SU-DHL-6 (cell line): Measurements from ENCODE around the gene SLC25A42.
"Not testable (repeated sequence)": the region's sequence is repeated elsewhere in the genome, so short reads cannot be mapped to it uniquely, and the experiment has no call there.

Source experiments
- H2AFZ ChIP-seq: fragments of 200-600 bp; sonication (generic); 2 replicates; pipeline ENCODE4 v1.6.1; 2014; ENCODE audit warnings: low read depth, mild to moderate bottlenecking, moderate library complexity, mixed read lengths, antibody characterized with exemption, low read length; ENCODE audit not compliant: severe bottlenecking
- H3F3A ChIP-seq: fragments of 200-600 bp; shearing (Covaris generic); 2 replicates; pipeline ENCODE4 v1.6.0; 2016; ENCODE audit warnings: antibody characterized with exemption, mild to moderate bottlenecking; ENCODE audit not compliant: insufficient read depth
- H3K27ac ChIP-seq: fragments of 200-600 bp; sonication (generic); 2 replicates; pipeline ENCODE4 v1.5.1; 2016; ENCODE audit warnings: low read depth, mild to moderate bottlenecking, low read length, moderate library complexity, mixed read lengths
- H3K27me3 ChIP-seq: fragments of 200-600 bp; sonication (generic), shearing (Covaris generic); 2 replicates; pipeline ENCODE4 v1.6.0; 2014; ENCODE audit warnings: mild to moderate bottlenecking, low read length
- H3K36me3 ChIP-seq: fragments of 200-600 bp; sonication (generic); 2 replicates; pipeline ENCODE4 v1.6.1; 2014; ENCODE audit warnings: mild to moderate bottlenecking, low read length, mixed read lengths
- H3K4me2 ChIP-seq: fragments of 300-600, 200-600 bp; shearing (Covaris generic), sonication (generic); 2 replicates; pipeline ENCODE4 v1.6.0; 2014; ENCODE audit warnings: low read length, low read depth, mild to moderate bottlenecking; ENCODE audit not compliant: poor library complexity, severe bottlenecking
- H3K4me3 ChIP-seq: fragments of 200-600 bp; sonication (generic); 2 replicates; pipeline ENCODE4 v1.5.1; 2014; ENCODE audit warnings: antibody characterized with exemption, low read length, mild to moderate bottlenecking, mixed read lengths; ENCODE audit not compliant: insufficient read depth, poor library complexity, severe bottlenecking
- H3K79me2 ChIP-seq: fragments of 200-600 bp; sonication (generic); 2 replicates; pipeline ENCODE4 v1.6.1; 2014; ENCODE audit warnings: mild to moderate bottlenecking, low read length, moderate library complexity; ENCODE audit not compliant: insufficient read depth
- H3K9ac ChIP-seq: fragments of 200-600 bp; sonication (generic); 2 replicates; pipeline ENCODE4 v1.7.0; 2014; ENCODE audit warnings: mild to moderate bottlenecking, low read length
- H3K9me2 ChIP-seq: fragments of 200-600 bp; sonication (generic); replicated peaks from 2 replicates; pipeline ENCODE4 v1.6.1; 2014; ENCODE audit warnings: low read length; ENCODE audit not compliant: insufficient read depth
- H3K9me3 ChIP-seq: fragments of 200-600 bp; sonication (generic); 2 replicates; pipeline ENCODE4 v1.6.1; 2014; ENCODE audit warnings: low read length, mixed read lengths; ENCODE audit not compliant: insufficient read depth
- H4K20me1 ChIP-seq: fragments of 200-600 bp; sonication (generic); 2 replicates; pipeline ENCODE4 v1.6.1; 2014; ENCODE audit warnings: low read depth, mild to moderate bottlenecking, antibody characterized with exemption, low read length, moderate library complexity, mixed read lengths
- CTCF ChIP-seq: fragments of 200-600 bp; sonication (generic); IDR thresholded peaks from one replicate; pipeline ENCODE4 v1.5.1; 2017; ENCODE audit warnings: antibody characterized with exemption, mild to moderate bottlenecking, low read length, moderate library complexity; ENCODE audit not compliant: insufficient read depth, poor library complexity, severe bottlenecking
- EZH2phosphoT487 ChIP-seq: fragments of 200-600 bp; sonication (generic), shearing (Covaris generic); conservative IDR thresholded peaks from 2 replicates; pipeline ENCODE4 v1.6.1; 2018; ENCODE audit warnings: mild to moderate bottlenecking, antibody characterized with exemption, low read length, moderate library complexity, mixed read lengths

Gene SLC25A42

GRCh38 chr19:19098703-19099632 is 35.2 kb downstream of the SLC25A42 start:
- no peaks in the 10 kb centered on the region for H3K36me3 ChIP-seq
- no peak overlapping the region for H3K4me2 ChIP-seq
- TF ChIP-seq EZH2phosphoT487 (no peak), CTCF (no peak)
- no peak overlapping the region for H2AFZ ChIP-seq
- no peaks in the 10 kb centered on the region for H3K79me2 ChIP-seq
- no peaks in the 10 kb centered on the region for H3K9me2 ChIP-seq
- H3K4me3 ChIP-seq, result no peak overlapping the region
- H3K27me3 ChIP-seq, result no peaks in the 10 kb centered on the region
- H3K9ac ChIP-seq, result no peak overlapping the region
- H3K9me3 ChIP-seq, result no peaks in the 10 kb centered on the region
- H4K20me1 ChIP-seq, result no peaks in the 10 kb centered on the region
- no peak overlapping the region for H3K27ac ChIP-seq
- H3F3A ChIP-seq, result no peaks in the 10 kb centered on the region

DNA sequence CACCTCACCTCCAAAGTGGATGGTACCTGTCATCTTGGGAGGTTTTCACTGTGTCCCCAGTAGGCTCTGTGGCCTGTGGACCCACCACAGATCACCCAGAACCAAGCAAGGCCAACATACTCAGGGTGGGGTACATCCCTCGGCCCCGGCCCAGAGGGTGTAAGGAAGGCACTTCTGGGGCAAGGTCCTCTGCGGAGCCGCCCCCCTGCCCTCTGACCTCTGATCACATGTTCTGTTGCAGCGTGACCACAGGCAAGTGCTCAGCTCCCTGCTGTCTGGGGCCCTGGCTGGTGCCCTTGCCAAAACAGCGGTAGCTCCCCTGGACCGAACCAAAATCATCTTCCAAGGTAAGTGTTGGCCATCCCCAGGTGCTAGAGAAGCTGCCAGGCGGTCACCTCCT is 37.7 kb downstream of the SLC25A42 start:
- no peak overlapping the region for H2AFZ ChIP-seq
- no peak overlapping the region for H3K27ac ChIP-seq
- H3F3A ChIP-seq, result no peaks in the 10 kb centered on the region
- no peaks in the 10 kb centered on the region for H4K20me1 ChIP-seq
- H3K9ac ChIP-seq, result no peak overlapping the region
- H3K9me2 ChIP-seq, result no peaks in the 10 kb centered on the region
- H3K27me3 ChIP-seq, result no peaks in the 10 kb centered on the region
- no peak overlapping the region for H3K4me2 ChIP-seq
- no peaks in the 10 kb centered on the region for H3K36me3 ChIP-seq
- no peak overlapping the region for H3K4me3 ChIP-seq
- H3K9me3 ChIP-seq, result no peaks in the 10 kb centered on the region
- TF ChIP-seq CTCF, result no peak
- no peak for TF ChIP-seq EZH2phosphoT487
- no peaks in the 10 kb centered on the region for H3K79me2 ChIP-seq

DNA sequence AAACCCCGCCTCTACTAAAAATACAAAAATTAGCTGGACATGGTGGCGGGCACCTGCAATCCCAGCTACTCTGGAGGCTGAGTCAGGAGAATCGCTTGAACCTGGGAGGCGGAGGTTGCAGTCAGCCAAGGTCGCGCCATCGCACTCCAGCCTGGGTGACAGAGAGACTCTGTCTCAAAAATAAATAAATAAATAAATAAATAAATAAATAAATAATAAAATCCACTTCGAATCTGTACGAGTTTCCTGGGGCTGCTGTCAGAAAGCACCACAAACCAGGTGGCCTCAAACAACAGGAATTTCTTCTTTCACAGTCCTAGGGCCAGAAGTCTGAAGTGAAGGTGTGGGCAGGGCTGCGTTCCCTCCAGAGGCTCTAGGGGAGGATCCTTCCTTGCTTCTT is 38.8 kb downstream of the SLC25A42 start:
- not testable (repeated sequence) for H3K27me3 ChIP-seq, H3K4me3 ChIP-seq, H3K4me2 ChIP-seq, H2AFZ ChIP-seq, H3K9ac ChIP-seq, H3K9me3 ChIP-seq, H4K20me1 ChIP-seq, H3K79me2 ChIP-seq, H3K9me2 ChIP-seq, H3K27ac ChIP-seq, H3F3A ChIP-seq, H3K36me3 ChIP-seq

DNA sequence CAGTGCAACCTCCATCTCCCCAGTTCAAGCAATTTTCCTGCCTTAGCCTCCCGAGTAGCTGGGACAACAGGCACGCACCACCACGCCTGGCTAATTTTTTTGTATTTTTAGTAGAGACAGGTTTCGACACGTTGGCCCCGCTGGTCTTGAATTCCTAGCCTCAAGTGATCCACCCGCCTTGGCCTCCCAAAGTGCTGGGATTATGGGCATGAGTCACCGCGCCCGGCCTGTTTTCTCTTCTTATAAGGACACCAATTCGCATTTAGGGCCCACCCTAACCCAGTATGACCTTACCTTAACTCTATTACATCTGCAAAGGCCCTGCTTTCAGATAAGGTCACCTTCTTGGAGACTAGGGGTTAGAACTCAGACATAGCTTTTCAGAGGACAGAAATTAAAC is 39.4 kb downstream of the SLC25A42 start:
- H3F3A ChIP-seq, result no peaks in the 10 kb centered on the region
- no peak overlapping the region for H2AFZ ChIP-seq
- H3K27ac ChIP-seq, result no peak overlapping the region
- no peaks in the 10 kb centered on the region for H4K20me1 ChIP-seq
- H3K9me3 ChIP-seq, result no peaks in the 10 kb centered on the region
- H3K79me2 ChIP-seq, result no peaks in the 10 kb centered on the region
- H3K9me2 ChIP-seq, result no peaks in the 10 kb centered on the region
- no peaks in the 10 kb centered on the region for H3K36me3 ChIP-seq
- no peaks in the 10 kb centered on the region for H3K27me3 ChIP-seq
- TF ChIP-seq CTCF (no peak), EZH2phosphoT487 (no peak)
- no peak overlapping the region for H3K9ac ChIP-seq
- H3K4me3 ChIP-seq, result no peak overlapping the region
- H3K4me2 ChIP-seq, result no peak overlapping the region
